Mammary epithelial cell (primary cell): ENCODE results near the gene MLH1.

ENCODE experiments used
- CTCF ChIP-seq, 2 donors: IDR thresholded peaks in 1 of 2; conservative IDR thresholded peaks in 1 of 2; 2 replicates each; pipeline ENCODE4 v1.5.1; 2011 to 2012; ENCODE audit warnings: inconsistent platforms in 2 of 2, low read length in 2 of 2, mild to moderate bottlenecking in 2 of 2, control low read depth in 1 of 2, low read depth in 1 of 2; ENCODE audit not compliant: insufficient read depth in 1 of 2; ENCODE audit errors: extremely low read depth in 1 of 2
- EZH2 ChIP-seq: IDR thresholded peaks from 2 replicates; pipeline ENCODE4 v1.6.1; 2012; ENCODE audit warnings: low read length, inconsistent platforms, borderline replicate concordance

GRCh38 chr3:36989005-36989404 is 4.3 kb upstream of the MLH1 start:
- no peak for TF ChIP-seq CTCF (conservative IDR thresholded peaks at IDR 0.05 in 1 of 2, IDR thresholded peaks at IDR 0.05 in 1 of 2; ENCODE audit: extremely low read depth in 1 of 2, insufficient read depth in 1 of 2, low read depth in 1 of 2, low read length in 2 of 2)
- no peak for TF ChIP-seq EZH2
